Measurements from ENCODE around the gene TTLL11. TPM values are rescaled to one million over a fixed set of nuclear protein-coding genes. Genes with fewer than 3 reads are reported as not detected.

The TTLL11 gene
- total RNA-seq, 1 donor: 7.3 TPM

DNA sequence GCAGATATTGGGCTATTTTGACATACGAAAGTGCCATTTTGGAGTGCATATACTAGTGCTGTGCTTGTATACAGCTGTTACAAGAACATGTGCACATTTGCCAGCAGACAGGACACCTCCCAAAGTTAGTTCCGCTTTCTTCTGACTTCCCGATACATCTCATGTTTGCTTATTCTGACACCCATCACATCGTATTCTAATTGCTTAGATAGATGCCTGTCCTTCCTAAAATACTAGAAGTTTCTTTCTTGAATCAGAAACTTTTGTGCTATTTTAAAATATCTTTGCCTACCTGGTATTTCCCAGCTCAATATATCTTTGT lies 177.8 kb downstream of the TTLL11 start:
- DNase-seq (ENCODE audit: low read depth): no peak
- no peak overlapping the region for H3K4me3 ChIP-seq (ENCODE audit: low read depth, low read length)
- TF ChIP-seq, protein P1, sequence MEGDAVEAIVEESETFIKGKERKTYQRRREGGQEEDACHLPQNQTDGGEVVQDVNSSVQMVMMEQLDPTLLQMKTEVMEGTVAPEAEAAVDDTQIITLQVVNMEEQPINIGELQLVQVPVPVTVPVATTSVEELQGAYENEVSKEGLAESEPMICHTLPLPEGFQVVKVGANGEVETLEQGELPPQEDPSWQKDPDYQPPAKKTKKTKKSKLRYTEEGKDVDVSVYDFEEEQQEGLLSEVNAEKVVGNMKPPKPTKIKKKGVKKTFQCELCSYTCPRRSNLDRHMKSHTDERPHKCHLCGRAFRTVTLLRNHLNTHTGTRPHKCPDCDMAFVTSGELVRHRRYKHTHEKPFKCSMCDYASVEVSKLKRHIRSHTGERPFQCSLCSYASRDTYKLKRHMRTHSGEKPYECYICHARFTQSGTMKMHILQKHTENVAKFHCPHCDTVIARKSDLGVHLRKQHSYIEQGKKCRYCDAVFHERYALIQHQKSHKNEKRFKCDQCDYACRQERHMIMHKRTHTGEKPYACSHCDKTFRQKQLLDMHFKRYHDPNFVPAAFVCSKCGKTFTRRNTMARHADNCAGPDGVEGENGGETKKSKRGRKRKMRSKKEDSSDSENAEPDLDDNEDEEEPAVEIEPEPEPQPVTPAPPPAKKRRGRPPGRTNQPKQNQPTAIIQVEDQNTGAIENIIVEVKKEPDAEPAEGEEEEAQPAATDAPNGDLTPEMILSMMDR (IDR thresholded peaks at IDR 0.05; ENCODE audit: insufficient read depth, low read length): no peak

DNA sequence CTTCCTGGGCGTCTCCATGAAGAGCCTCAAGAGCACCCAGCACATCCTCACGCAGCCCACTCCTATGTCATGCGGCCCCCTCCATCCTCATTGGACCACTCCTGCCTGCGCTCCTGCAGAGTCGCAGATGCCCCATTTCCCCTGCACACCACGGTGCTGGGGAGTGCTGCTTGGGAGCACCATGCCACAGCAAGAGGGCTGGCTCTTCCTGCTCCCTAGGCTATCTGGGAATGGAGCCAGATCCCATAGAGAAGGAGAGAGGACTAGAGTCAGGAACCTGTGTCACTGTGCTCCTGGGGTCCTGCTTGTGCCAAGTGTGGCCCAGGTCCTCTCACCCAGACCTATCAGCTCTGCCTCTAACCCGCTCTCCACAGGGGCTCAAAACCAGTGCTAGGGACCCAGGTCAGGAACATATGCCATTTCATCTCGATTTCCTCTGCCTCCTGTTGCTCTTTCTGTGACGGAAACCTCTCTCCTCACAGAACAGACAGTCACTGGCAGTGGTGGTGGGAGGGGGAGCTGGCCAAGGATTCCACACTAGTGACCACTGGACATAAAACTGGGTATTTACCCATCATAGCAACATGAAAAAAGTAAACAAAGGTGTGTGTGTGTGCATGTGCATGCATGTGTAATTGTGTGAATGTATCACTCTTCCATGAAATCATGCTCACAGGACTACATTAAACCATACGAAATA lies 178.4 kb downstream of the TTLL11 start:
- no peak for DNase-seq (ENCODE audit: low read depth)
- TF ChIP-seq, protein P1 (IDR thresholded peaks at IDR 0.05; ENCODE audit: insufficient read depth, low read length): no peak
- no peak overlapping the region for H3K4me3 ChIP-seq (ENCODE audit: low read depth, low read length)

DNA sequence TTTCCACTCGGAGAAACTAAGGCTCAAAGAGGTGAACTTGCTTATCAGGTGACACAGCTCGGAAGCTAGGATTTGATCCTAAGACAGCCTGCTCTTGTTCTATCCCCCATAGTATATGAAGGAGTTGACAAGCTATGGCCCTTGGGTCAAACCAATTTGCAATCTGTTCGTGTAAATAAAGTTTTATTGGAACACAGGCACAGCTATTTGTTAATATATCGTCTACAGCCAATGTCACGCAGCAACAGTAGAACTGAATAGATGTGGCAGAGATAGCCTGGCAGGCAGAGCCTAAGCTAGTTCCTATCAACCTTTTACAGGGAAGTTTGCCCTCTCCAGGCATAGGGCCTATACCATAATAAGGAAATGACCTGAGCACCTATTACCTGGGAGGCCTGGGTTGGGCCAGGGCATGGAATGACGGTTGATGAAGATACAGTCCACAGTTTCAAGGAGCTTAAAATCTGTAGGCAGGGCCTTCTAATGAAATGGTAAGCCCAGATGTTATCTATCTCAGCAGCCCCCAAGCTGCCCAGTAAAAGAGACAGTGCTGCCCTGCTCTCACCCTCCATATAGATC lies 179.0 kb downstream of the TTLL11 start:
- TF ChIP-seq, protein P1 (IDR thresholded peaks at IDR 0.05; ENCODE audit: insufficient read depth, low read length): no peak
- H3K4me3 ChIP-seq (ENCODE audit: low read depth, low read length): no peak overlapping the region
- no peak for DNase-seq (ENCODE audit: low read depth)

DNA sequence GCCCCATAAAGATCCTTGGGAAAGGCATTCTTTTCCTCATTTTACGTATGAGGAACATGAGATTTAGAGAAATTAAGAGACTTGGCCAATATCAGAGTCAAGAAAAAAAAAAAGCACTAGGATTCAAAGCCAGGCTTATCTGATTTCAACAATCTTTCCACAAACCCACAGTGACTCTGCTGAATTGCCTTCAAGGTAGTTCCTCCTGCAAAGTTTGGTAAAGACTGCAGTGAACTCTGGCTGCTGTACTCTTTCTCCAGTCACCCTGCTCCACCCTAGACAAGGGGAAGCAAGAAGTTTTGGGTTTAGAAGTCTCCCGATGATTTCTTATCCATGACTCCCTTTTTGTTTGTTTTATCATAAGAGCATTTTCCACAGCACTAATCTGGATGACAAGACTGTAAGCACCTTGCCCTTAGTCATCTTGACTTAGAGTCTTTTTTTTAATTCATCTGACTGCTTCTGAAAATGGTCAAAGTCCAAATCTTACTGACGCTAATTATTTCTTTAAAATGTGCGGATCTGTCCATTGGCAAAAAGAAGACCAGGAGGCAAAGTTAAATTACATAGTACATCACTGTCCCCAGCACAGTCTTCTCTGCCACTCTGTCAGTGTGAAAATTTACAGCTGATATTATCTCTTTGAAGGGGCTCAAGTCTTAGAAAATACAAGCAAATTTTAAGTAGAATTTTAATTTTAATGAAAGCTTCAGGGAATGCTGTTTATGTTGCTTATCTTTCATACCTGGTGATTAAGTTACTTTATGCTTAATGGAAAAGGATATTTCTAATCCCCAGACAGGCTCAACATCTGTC lies 180.1 kb downstream of the TTLL11 start:
- TF ChIP-seq, protein P1 (IDR thresholded peaks at IDR 0.05; ENCODE audit: insufficient read depth, low read length): no peak
- peak; percentile 52 for DNase-seq (ENCODE audit: low read depth)
- H3K4me3 ChIP-seq (ENCODE audit: low read depth, low read length): no peak overlapping the region

DNA sequence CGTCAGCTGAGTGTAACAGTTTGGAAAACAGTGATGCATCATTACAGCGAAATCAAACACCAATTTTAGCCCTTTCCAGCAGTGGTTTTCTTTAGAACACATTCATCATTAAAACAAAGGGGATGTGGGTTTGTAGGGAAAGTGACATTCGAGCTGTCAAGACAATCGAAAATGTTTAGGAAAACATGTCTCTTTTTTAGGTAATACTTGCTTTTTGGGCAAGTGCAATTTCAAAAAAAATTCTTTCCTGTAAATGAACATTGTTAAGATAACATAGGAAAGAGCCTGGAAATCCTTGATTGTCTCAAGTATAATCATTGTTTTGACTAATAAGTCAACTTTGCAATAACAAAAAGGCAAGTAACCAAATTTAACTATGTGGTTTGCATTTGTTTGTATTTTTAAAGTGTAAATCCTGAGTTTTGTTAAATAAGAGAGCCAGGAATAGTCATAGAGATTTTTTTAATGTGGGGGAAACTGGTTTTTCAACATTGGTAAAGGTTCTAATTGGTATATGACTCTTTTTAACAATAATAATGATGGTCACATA lies 182.5 kb downstream of the TTLL11 start:
- TF ChIP-seq, protein P1 (IDR thresholded peaks at IDR 0.05; ENCODE audit: insufficient read depth, low read length): no peak
- H3K4me3 ChIP-seq (ENCODE audit: low read depth, low read length): no peak overlapping the region
- DNase-seq (ENCODE audit: low read depth): peak; percentile 28

DNA sequence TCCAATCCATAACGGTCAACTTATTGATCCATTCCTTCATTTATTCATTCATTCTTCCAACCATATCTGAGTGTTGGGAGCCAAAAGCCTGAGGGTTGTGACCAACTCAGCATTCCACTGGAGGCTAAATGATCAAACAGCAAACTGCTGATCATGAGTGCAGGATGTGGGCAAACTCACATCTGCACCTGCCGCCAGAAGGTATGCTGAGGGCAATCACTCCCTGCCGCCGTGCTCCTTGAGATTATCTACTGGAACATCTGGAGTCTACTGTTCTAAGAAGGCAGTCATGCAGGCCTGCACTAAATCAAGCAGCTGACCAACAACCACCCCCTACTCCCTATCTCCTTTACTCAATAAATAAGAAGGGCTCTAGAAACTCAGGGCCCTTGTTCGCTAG lies 184.0 kb downstream of the TTLL11 start:
- TF ChIP-seq, protein P1 (IDR thresholded peaks at IDR 0.05; ENCODE audit: insufficient read depth, low read length): no peak
- H3K4me3 ChIP-seq (ENCODE audit: low read depth, low read length): no peak overlapping the region
- DNase-seq (ENCODE audit: low read depth): no peak
